Stomach (tissue), 4 donors: ENCODE data around the gene MXD4.

ENCODE experiments used
- EP300 ChIP-seq: sonication (generic); formaldehyde crosslinking; IDR thresholded peaks from one replicate; pipeline ENCODE4 v1.6.1; 2017; ENCODE audit warnings: antibody characterized with exemption
- POLR2A ChIP-seq, 4 donors: fragments of 450-650 bp; IDR thresholded peaks; one replicate each; pipeline ENCODE4 v1.6.1; 2016; ENCODE audit warnings: antibody characterized with exemption in 4 of 4, control low read depth in 2 of 4, mild to moderate bottlenecking in 1 of 4, moderate library complexity in 1 of 4
- POLR2AphosphoS5 ChIP-seq, 3 donors: sonication (generic); formaldehyde crosslinking; IDR thresholded peaks; one replicate each; pipeline ENCODE4 v1.6.1; 2016; ENCODE audit warnings: antibody characterized with exemption in 3 of 3
- TF ChIP-seq, protein P1 (sequence below), 7 experiments: fragments of 450-650 bp in 4 of 7; fragments of 200-600 bp in 3 of 7; sonication (generic) in 3 of 7; IDR thresholded peaks; one replicate each; pipeline ENCODE4 v1.5.1; 2016 to 2019; ENCODE audit warnings: antibody characterized with exemption in 7 of 7, control low read depth in 2 of 7, mild to moderate bottlenecking in 1 of 7

DNA sequence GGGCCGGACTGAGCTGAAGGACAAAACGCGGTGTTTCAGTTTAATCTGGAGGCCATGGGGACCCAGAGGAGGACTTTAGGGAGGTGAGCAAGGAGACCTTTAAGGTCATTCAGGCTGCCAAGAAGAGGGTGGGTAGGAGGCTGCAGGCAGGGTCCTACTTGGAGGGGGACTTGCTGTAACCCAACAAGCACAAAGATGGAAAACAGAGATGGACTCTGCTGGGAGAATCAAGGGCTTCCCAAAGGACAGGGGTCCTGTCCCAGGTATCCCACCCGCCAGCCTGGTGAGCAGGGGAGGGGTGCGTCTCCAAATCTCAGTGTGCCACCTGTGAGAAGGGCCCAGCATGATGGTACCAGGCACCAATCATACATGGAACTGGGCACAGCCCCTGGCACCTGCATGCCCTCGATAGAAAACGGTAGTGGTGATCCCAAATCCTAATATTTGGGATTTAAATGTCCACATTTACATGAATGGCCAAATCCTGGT, 16.1 kb downstream of the MXD4 start:
- TF ChIP-seq, protein P1, sequence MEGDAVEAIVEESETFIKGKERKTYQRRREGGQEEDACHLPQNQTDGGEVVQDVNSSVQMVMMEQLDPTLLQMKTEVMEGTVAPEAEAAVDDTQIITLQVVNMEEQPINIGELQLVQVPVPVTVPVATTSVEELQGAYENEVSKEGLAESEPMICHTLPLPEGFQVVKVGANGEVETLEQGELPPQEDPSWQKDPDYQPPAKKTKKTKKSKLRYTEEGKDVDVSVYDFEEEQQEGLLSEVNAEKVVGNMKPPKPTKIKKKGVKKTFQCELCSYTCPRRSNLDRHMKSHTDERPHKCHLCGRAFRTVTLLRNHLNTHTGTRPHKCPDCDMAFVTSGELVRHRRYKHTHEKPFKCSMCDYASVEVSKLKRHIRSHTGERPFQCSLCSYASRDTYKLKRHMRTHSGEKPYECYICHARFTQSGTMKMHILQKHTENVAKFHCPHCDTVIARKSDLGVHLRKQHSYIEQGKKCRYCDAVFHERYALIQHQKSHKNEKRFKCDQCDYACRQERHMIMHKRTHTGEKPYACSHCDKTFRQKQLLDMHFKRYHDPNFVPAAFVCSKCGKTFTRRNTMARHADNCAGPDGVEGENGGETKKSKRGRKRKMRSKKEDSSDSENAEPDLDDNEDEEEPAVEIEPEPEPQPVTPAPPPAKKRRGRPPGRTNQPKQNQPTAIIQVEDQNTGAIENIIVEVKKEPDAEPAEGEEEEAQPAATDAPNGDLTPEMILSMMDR (IDR thresholded peaks at IDR 0.05), result no peak
- TF ChIP-seq EP300, result no peak
- TF ChIP-seq POLR2A (IDR thresholded peaks at IDR 0.05), result no peak
- no peak for TF ChIP-seq POLR2AphosphoS5 (IDR thresholded peaks at IDR 0.05)
